HCT116 (cell line): ENCODE data around the gene STYXL2. TPM values are rescaled to one million over a fixed set of nuclear protein-coding genes. Genes with fewer than 3 reads are reported as not detected.

Experiments used
- ATAC-seq: fragments of 200-7000 bp; cut with Tn5 transposase; 2 replicates; pipeline ENCODE4 v1.9.1; 2020; ENCODE audit warnings: mild to moderate bottlenecking, moderate library complexity
- BruUV-seq: library from RNA; stranded (reverse); fragments of 400-500 nt; replicated peaks from 2 replicates; lab custom pipeline; 2021; lab: Mats Ljungman, UMichigan
- CTCF ChIA-PET: fragments of 300-600 bp; sonication (Branson Sonifier 250); formaldehyde crosslinking; loops from one replicate; lab custom pipeline; 2021; ENCODE audit warnings: antibody characterized with exemption; lab: Charles Lee
- POLR2A ChIA-PET: fragments of 300-600, 350-600 bp; sonication (Branson Sonifier 250); formaldehyde crosslinking; loops from one replicate; lab custom pipeline; 2021; ENCODE audit warnings: antibody characterized with exemption; lab: Charles Lee
- RAD21 ChIA-PET, 2 experiments: fragments of 300-600 bp; sonication (Branson Sonifier 250); formaldehyde crosslinking; loops; one replicate each; lab custom pipeline; 2023; ENCODE audit warnings: low total read pairs in 2 of 2; ENCODE audit not compliant: uncharacterized antibody in 2 of 2, unreplicated experiment in 2 of 2, low non-redundant PET in 1 of 2; lab: Charles Lee
- DNase-seq: peaks from one replicate; pipeline ENCODE4 v3.0.0-alpha.2; 2010; ENCODE audit warnings: low read depth, low spot score
- H2AFZ ChIP-seq: fragments of 200-600 bp; shearing (Covaris generic), sonication (generic); 2 replicates; pipeline ENCODE4 v1.6.1; 2017; ENCODE audit warnings: low read depth, mixed run types, mixed read lengths, antibody characterized with exemption, low read length; ENCODE audit not compliant: poor library complexity, severe bottlenecking
- H3K27ac ChIP-seq: 2 replicates; pipeline ENCODE4 v1.5.1; 2012; ENCODE audit warnings: low read depth, low read length
- H3K27me3 ChIP-seq: fragments of 200-600 bp; sonication (generic); 2 replicates; pipeline ENCODE4 v1.6.1; 2016; ENCODE audit warnings: mixed run types, low read length, mixed read lengths; ENCODE audit not compliant: insufficient read depth
- H3K36me3 ChIP-seq, 2 experiments: fragments of 200-500 bp in 1 of 2; fragments of 200-600 bp in 1 of 2; sonication (Bioruptor generic) in 1 of 2; sonication (generic) in 1 of 2; 2 replicates each; pipeline versions ENCODE4 v1.5.1 to v1.6.1; 2014 to 2016; ENCODE audit warnings: low read length in 2 of 2, inconsistent platforms in 1 of 2, mixed read lengths in 1 of 2, mixed run types in 1 of 2; ENCODE audit not compliant: insufficient read depth in 2 of 2, control insufficient read depth in 1 of 2
- H3K4me1 ChIP-seq, 2 experiments: fragments of 200-600 bp in 1 of 2; sonication (generic) in 1 of 2; 2 replicates each; pipeline versions ENCODE4 v1.5.1 to v1.6.1; 2012 to 2017; ENCODE audit warnings: low read length in 2 of 2, inconsistent platforms in 1 of 2, mild to moderate bottlenecking in 1 of 2, mixed read lengths in 1 of 2, mixed run types in 1 of 2, moderate library complexity in 1 of 2; ENCODE audit not compliant: insufficient read depth in 2 of 2, control insufficient read depth in 1 of 2
- H3K4me2 ChIP-seq: fragments of 200-600 bp; sonication (generic); 2 replicates; pipeline ENCODE4 v1.6.1; 2017; ENCODE audit warnings: mixed run types, low read length, mixed read lengths
- H3K4me3 ChIP-seq, 2 experiments: fragments of 200-600 bp in 1 of 2; sonication (generic) in 1 of 2; replicated peaks in 1 of 2; 2 replicates each; pipeline ENCODE4 v1.5.1; 2011 to 2016; ENCODE audit warnings: low read length in 2 of 2, control low read depth in 1 of 2, low read depth in 1 of 2, mild to moderate bottlenecking in 1 of 2, mixed read lengths in 1 of 2, mixed run types in 1 of 2
- H3K79me2 ChIP-seq: fragments of 200-600 bp; sonication (generic); 2 replicates; pipeline ENCODE4 v1.6.1; 2017; ENCODE audit warnings: mild to moderate bottlenecking, mixed run types, low read length, moderate library complexity, mixed read lengths; ENCODE audit not compliant: insufficient read depth
- H3K9ac ChIP-seq: fragments of 200-600 bp; sonication (generic); 2 replicates; pipeline ENCODE4 v1.6.1; 2016; ENCODE audit warnings: low read length, mixed read lengths
- H3K9me2 ChIP-seq: fragments of 200-600 bp; sonication (generic), shearing (Covaris generic); 2 replicates; pipeline ENCODE4 v1.6.1; 2017; ENCODE audit warnings: mixed run types, mild to moderate bottlenecking, moderate library complexity; ENCODE audit not compliant: insufficient read depth
- H3K9me3 ChIP-seq, 2 experiments: fragments of 200-500 bp in 1 of 2; fragments of 200-600 bp in 1 of 2; sonication (Bioruptor generic) in 1 of 2; sonication (generic) in 1 of 2; 2 replicates each; pipeline ENCODE4 v1.6.1; 2014 to 2017; ENCODE audit warnings: low read length in 2 of 2, mixed read lengths in 2 of 2, inconsistent platforms in 1 of 2, low read depth in 1 of 2, mild to moderate bottlenecking in 1 of 2, mixed run types in 1 of 2, moderate library complexity in 1 of 2; ENCODE audit not compliant: control insufficient read depth in 1 of 2, insufficient read depth in 1 of 2
- H4K20me1 ChIP-seq: fragments of 200-600 bp; sonication (generic), shearing (Covaris generic); 2 replicates; pipeline ENCODE4 v1.6.1; 2017; ENCODE audit warnings: mixed run types, mild to moderate bottlenecking, moderate library complexity; ENCODE audit not compliant: insufficient read depth
- CBX3 ChIP-seq: IDR thresholded peaks from 2 replicates; pipeline ENCODE4 v1.6.1; 2012; ENCODE audit warnings: low read depth
- CEBPB ChIP-seq: IDR thresholded peaks from 2 replicates; pipeline ENCODE4 v1.6.1; 2012; ENCODE audit warnings: low read depth
- CTCF ChIP-seq, 3 experiments: fragments of 200-600 bp in 1 of 3; sonication (generic) in 1 of 3; IDR thresholded peaks in 2 of 3; conservative IDR thresholded peaks in 1 of 3; 2 replicates each; pipeline ENCODE4 v1.5.1; 2012 to 2017; ENCODE audit warnings: low read depth in 2 of 3, low read length in 2 of 3, antibody characterized with exemption in 1 of 3, borderline replicate concordance in 1 of 3, control low read depth in 1 of 3, mild to moderate bottlenecking in 1 of 3, mixed read lengths in 1 of 3, mixed run types in 1 of 3, moderate library complexity in 1 of 3; ENCODE audit not compliant: insufficient read depth in 1 of 3
- EGR1 ChIP-seq: IDR thresholded peaks from 2 replicates; pipeline ENCODE4 v1.6.1; 2012; ENCODE audit warnings: low read depth
- ELF1 ChIP-seq: IDR thresholded peaks from 2 replicates; pipeline ENCODE4 v1.6.1; 2012; ENCODE audit warnings: low read depth, borderline replicate concordance
- EZH2 ChIP-seq: fragments of 200-600 bp; sonication (generic); IDR thresholded peaks from 2 replicates; pipeline ENCODE4 v1.6.1; 2017; ENCODE audit warnings: antibody characterized with exemption, mixed run types
- EZH2phosphoT487 ChIP-seq: fragments of 200-600 bp; IDR thresholded peaks from 2 replicates; pipeline ENCODE4 v1.6.1; 2018; ENCODE audit warnings: antibody characterized with exemption, borderline replicate concordance
- FOSL1 ChIP-seq: IDR thresholded peaks from 2 replicates; pipeline ENCODE4 v1.6.1; 2012; ENCODE audit warnings: low read depth
- JUND ChIP-seq: IDR thresholded peaks from 2 replicates; pipeline ENCODE4 v1.6.1; 2012
- MAX ChIP-seq: IDR thresholded peaks from 2 replicates; pipeline ENCODE4 v1.6.1; 2012
- RAD21 ChIP-seq: IDR thresholded peaks from 2 replicates; pipeline ENCODE4 v1.6.1; 2012; ENCODE audit warnings: low read depth, mild to moderate bottlenecking
- SIN3A ChIP-seq: IDR thresholded peaks from 2 replicates; pipeline ENCODE4 v1.6.1; 2012; ENCODE audit warnings: low read depth
- SP1 ChIP-seq: IDR thresholded peaks from 2 replicates; pipeline ENCODE4 v1.6.1; 2012; ENCODE audit warnings: low read depth
- SRF ChIP-seq: IDR thresholded peaks from 2 replicates; pipeline ENCODE4 v1.6.1; 2012; ENCODE audit warnings: low read depth
- YY1 ChIP-seq: IDR thresholded peaks from 2 replicates; pipeline ENCODE4 v1.6.1; 2011; ENCODE audit warnings: low read length, low read depth, moderate library complexity, mild to moderate bottlenecking; ENCODE audit not compliant: insufficient replicate concordance; ENCODE audit errors: extremely low read depth
- ZBTB33 ChIP-seq: IDR thresholded peaks from 2 replicates; pipeline ENCODE4 v1.6.1; 2011; ENCODE audit warnings: mild to moderate bottlenecking, low read length, moderate library complexity; ENCODE audit not compliant: insufficient replicate concordance; ENCODE audit errors: extremely low read depth
- ZFX ChIP-seq: fragments of 450-650 bp; IDR thresholded peaks from 2 replicates; pipeline ENCODE4 v1.6.1; 2017
- ZNF274 ChIP-seq: fragments of 200-500 bp; sonication (Bioruptor generic); IDR thresholded peaks from 2 replicates; pipeline ENCODE4 v1.6.1; 2014; ENCODE audit warnings: mild to moderate bottlenecking, low read depth, low read length, inconsistent platforms
- intact Hi-C: fragments of 100-400 bp; cut with micrococcal nuclease; formaldehyde crosslinking; loops from 2 replicates; pipeline ENCODE4 v1.10.0; 2022
- total RNA-seq: library from RNA; stranded (reverse); gene quantifications from one replicate; pipeline ENCODE4 v1.2.1, GENCODE V29; 2021; ENCODE audit not compliant: unreplicated experiment

Gene STYXL2
- total RNA-seq, 1 experiment from 2014 or later = not detected

- H3K4me3 ChIP-seq = no peak overlapping the region
- TF ChIP-seq ZFX (no peak), ELF1 (no peak), CTCF (IDR thresholded peaks at IDR 0.05 in 2 of 3, conservative IDR thresholded peaks at IDR 0.05 in 1 of 3; ENCODE audit: borderline replicate concordance in 1 of 3, insufficient read depth in 1 of 3, low read depth in 2 of 3, low read length in 2 of 3) (no peak), SP1 (no peak), FOSL1 (no peak), EZH2 (no peak), YY1 (no peak), RAD21 (no peak), MAX (no peak), SRF (no peak), EZH2phosphoT487 (no peak), JUND (no peak), CBX3 (no peak), ZBTB33 (no peak), CEBPB (no peak), EGR1 (no peak), ZNF274 (no peak), SIN3A (no peak)
- H3K9me2 ChIP-seq = no peaks in the 10 kb centered on the region
- H3K4me1 ChIP-seq = peaks cover 3 to 17% of the 10 kb centered on the region in 2 experiments; a peak in 3 of 4 replicates
- no peak for DNase-seq
- POLR2A ChIA-PET = no interaction called here
- no peak overlapping the region for H3K4me2 ChIP-seq
- no peak overlapping the region for H3K27ac ChIP-seq
- H3K9me3 ChIP-seq = no peaks in the 10 kb centered on the region
- H4K20me1 ChIP-seq = no peaks in the 10 kb centered on the region
- peaks cover 6% of the 10 kb centered on the region; the same call in 1 of the 2 replicates for H3K27me3 ChIP-seq
- CTCF ChIA-PET = interaction anchor here (0.7 kb wide), 1 partner anchor 94 kb away, joined by 4 read pairs; the partner anchor contains the start of gene POU2F1
- ATAC-seq = no peak
- no peaks in the 10 kb centered on the region for H3K36me3 ChIP-seq
- H3K79me2 ChIP-seq = no peaks in the 10 kb centered on the region
- RAD21 ChIA-PET = no interaction called here
- no TSS peak for BruUV-seq
- H3K9ac ChIP-seq = no peak overlapping the region
- no peak overlapping the region for H2AFZ ChIP-seq
- intact Hi-C loops = no loop called here
These were observed 32.4 kb downstream of the STYXL2 start for GRCh38 chr1:167126317-167126716.
